Caco-2 (cell line): ENCODE results near the gene R3HDM2. TPM values are rescaled to one million over a fixed set of nuclear protein-coding genes. Genes with fewer than 3 reads are reported as not detected.

Experiments used
- BruUV-seq: library from RNA; stranded (reverse); fragments of 400-500 nt; replicated peaks from 2 replicates; lab custom pipeline; 2021; lab: Mats Ljungman, UMichigan
- CTCF ChIA-PET: fragments of 300-600 bp; sonication (Branson Sonifier 250); formaldehyde crosslinking; loops from one replicate; lab custom pipeline; 2022; ENCODE audit warnings: antibody characterized with exemption; lab: Charles Lee
- POLR2A ChIA-PET: fragments of 300-600 bp; sonication (Branson Sonifier 250); formaldehyde crosslinking; loops from one replicate; lab custom pipeline; 2022; ENCODE audit warnings: antibody characterized with exemption; lab: Charles Lee
- DNase-seq, 2 experiments: peaks; one replicate each; pipeline versions ENCODE4 v3.0.0 to v3.0.0-alpha.2; 2020 to 2022
- H3K27me3 ChIP-seq: replicated peaks from 2 replicates; pipeline ENCODE4 v1.6.0; 2011; ENCODE audit warnings: low read length; ENCODE audit not compliant: control insufficient read depth, insufficient read depth
- H3K36me3 ChIP-seq: 2 replicates; pipeline ENCODE4 v1.5.1; 2011; ENCODE audit warnings: low read length; ENCODE audit not compliant: control insufficient read depth, insufficient read depth
- H3K4me1 ChIP-seq: fragments of 250-450 bp; sonication (Bioruptor Pico); 2 replicates; pipeline ENCODE4 v1.5.1; 2020; ENCODE audit warnings: mild to moderate bottlenecking
- H3K4me3 ChIP-seq: 2 replicates; pipeline ENCODE4 v1.5.1; 2011; ENCODE audit warnings: low read depth, mild to moderate bottlenecking, control low read depth, low read length
- H3K9me3 ChIP-seq: fragments of 250-450 bp; sonication (Bioruptor Pico); 2 replicates; pipeline ENCODE4 v1.5.1; 2020; ENCODE audit warnings: mild to moderate bottlenecking, moderate library complexity
- H3K27ac Mint-ChIP-seq: one replicate; pipeline ENCODE4 v1.8.0; 2022; ENCODE audit warnings: mixed read lengths; ENCODE audit not compliant: unreplicated experiment
- H3K27me3 Mint-ChIP-seq: one replicate; pipeline ENCODE4 v1.8.0; 2022; ENCODE audit warnings: mixed read lengths; ENCODE audit not compliant: insufficient read depth, unreplicated experiment
- H3K36me3 Mint-ChIP-seq: one replicate; pipeline ENCODE4 v1.8.0; 2022; ENCODE audit warnings: mild to moderate bottlenecking, mixed read lengths; ENCODE audit not compliant: insufficient read depth, unreplicated experiment
- H3K4me1 Mint-ChIP-seq: one replicate; pipeline ENCODE4 v1.8.0; 2022; ENCODE audit warnings: low read depth, mixed read lengths; ENCODE audit not compliant: unreplicated experiment
- H3K4me3 Mint-ChIP-seq: one replicate; pipeline ENCODE4 v1.8.0; 2022; ENCODE audit warnings: mild to moderate bottlenecking, moderate library complexity, mixed read lengths; ENCODE audit not compliant: unreplicated experiment
- H3K9me3 Mint-ChIP-seq: one replicate; pipeline ENCODE4 v1.8.0; 2022; ENCODE audit warnings: mixed read lengths; ENCODE audit not compliant: unreplicated experiment
- intact Hi-C: fragments of 100-400 bp; cut with micrococcal nuclease; formaldehyde crosslinking; loops from one replicate; pipeline ENCODE4 v1.10.0; 2022; ENCODE audit not compliant: unreplicated experiment
- total RNA-seq: library from RNA; stranded (reverse); gene quantifications from 2 replicates; pipeline ENCODE4 v1.2.3, GENCODE V29; 2022
- TF ChIP-seq, protein P1 (sequence below), 2 experiments: fragments of 200-600 bp in 1 of 2; IDR thresholded peaks; 1 replicate in 1 of 2; 2 replicates in 1 of 2; pipeline versions ENCODE4 v1.5.1 to v1.8.0; 2011 to 2022; ENCODE audit warnings: antibody characterized with exemption in 1 of 2, control low read depth in 1 of 2, inconsistent platforms in 1 of 2, low read depth in 1 of 2, low read length in 1 of 2, mild to moderate bottlenecking in 1 of 2, moderate library complexity in 1 of 2; ENCODE audit not compliant: insufficient read depth in 1 of 2, severe bottlenecking in 1 of 2, unreplicated experiment in 1 of 2

Gene R3HDM2
- total RNA-seq, 1 experiment from 2014 or later: 33.7 TPM

GRCh38 chr12:57258977-57259970 is 171.6 kb downstream of the R3HDM2 start:
- Mint-ChIP-seq H3K4me3 (no peak overlapping the region), H3K9me3 (no peaks in the 10 kb centered on the region), H3K36me3 (peaks cover 4% of the 10 kb centered on the region), H3K27me3 (no peaks in the 10 kb centered on the region), H3K4me1 (no peaks in the 10 kb centered on the region), H3K27ac (no peak overlapping the region)
- Histone ChIP-seq H3K36me3 (no peaks in the 10 kb centered on the region; the same call in 1 of the 2 replicates), H3K4me1 (no peaks in the 10 kb centered on the region), H3K9me3 (no peaks in the 10 kb centered on the region), H3K4me3 (no peak overlapping the region), H3K27me3 (no peaks in the 10 kb centered on the region)
- CTCF ChIA-PET: no interaction called here
- no TSS peak for BruUV-seq
- DNase-seq: no peak
- POLR2A ChIA-PET: interaction anchor here (0.6 kb wide), 1 partner anchor 8 kb away, joined by 3 read pairs; the partner anchor contains the start of gene STAC3
- TF ChIP-seq, protein P1, sequence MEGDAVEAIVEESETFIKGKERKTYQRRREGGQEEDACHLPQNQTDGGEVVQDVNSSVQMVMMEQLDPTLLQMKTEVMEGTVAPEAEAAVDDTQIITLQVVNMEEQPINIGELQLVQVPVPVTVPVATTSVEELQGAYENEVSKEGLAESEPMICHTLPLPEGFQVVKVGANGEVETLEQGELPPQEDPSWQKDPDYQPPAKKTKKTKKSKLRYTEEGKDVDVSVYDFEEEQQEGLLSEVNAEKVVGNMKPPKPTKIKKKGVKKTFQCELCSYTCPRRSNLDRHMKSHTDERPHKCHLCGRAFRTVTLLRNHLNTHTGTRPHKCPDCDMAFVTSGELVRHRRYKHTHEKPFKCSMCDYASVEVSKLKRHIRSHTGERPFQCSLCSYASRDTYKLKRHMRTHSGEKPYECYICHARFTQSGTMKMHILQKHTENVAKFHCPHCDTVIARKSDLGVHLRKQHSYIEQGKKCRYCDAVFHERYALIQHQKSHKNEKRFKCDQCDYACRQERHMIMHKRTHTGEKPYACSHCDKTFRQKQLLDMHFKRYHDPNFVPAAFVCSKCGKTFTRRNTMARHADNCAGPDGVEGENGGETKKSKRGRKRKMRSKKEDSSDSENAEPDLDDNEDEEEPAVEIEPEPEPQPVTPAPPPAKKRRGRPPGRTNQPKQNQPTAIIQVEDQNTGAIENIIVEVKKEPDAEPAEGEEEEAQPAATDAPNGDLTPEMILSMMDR (IDR thresholded peaks at IDR 0.05; ENCODE audit: insufficient read depth in 1 of 2, low read depth in 1 of 2, low read length in 1 of 2, severe bottlenecking in 1 of 2, unreplicated experiment in 1 of 2): no peak
- intact Hi-C loops: no loop called here

GRCh38 chr12:57255916-57256315 is 174.9 kb downstream of the R3HDM2 start:
- ChIA-PET CTCF (no interaction called here), POLR2A (no interaction called here)
- no TSS peak for BruUV-seq
- H3K36me3 Mint-ChIP-seq: peaks cover 9% of the 10 kb centered on the region
- no peak overlapping the region for H3K27ac Mint-ChIP-seq
- no peak overlapping the region for H3K4me3 Mint-ChIP-seq
- no peaks in the 10 kb centered on the region for H3K27me3 Mint-ChIP-seq
- intact Hi-C loops: no loop called here
- no peaks in the 10 kb centered on the region for H3K9me3 Mint-ChIP-seq
- TF ChIP-seq, protein P1 (IDR thresholded peaks at IDR 0.05; ENCODE audit: insufficient read depth in 1 of 2, low read depth in 1 of 2, low read length in 1 of 2, severe bottlenecking in 1 of 2, unreplicated experiment in 1 of 2): no peak
- no peak overlapping the region for H3K4me3 ChIP-seq
- no peaks in the 10 kb centered on the region for H3K9me3 ChIP-seq
- no peaks in the 10 kb centered on the region; the same call in 1 of the 2 replicates for H3K36me3 ChIP-seq
- H3K4me1 Mint-ChIP-seq: no peaks in the 10 kb centered on the region
- no peaks in the 10 kb centered on the region for H3K4me1 ChIP-seq
- no peaks in the 10 kb centered on the region for H3K27me3 ChIP-seq
- DNase-seq: no peak

DNA sequence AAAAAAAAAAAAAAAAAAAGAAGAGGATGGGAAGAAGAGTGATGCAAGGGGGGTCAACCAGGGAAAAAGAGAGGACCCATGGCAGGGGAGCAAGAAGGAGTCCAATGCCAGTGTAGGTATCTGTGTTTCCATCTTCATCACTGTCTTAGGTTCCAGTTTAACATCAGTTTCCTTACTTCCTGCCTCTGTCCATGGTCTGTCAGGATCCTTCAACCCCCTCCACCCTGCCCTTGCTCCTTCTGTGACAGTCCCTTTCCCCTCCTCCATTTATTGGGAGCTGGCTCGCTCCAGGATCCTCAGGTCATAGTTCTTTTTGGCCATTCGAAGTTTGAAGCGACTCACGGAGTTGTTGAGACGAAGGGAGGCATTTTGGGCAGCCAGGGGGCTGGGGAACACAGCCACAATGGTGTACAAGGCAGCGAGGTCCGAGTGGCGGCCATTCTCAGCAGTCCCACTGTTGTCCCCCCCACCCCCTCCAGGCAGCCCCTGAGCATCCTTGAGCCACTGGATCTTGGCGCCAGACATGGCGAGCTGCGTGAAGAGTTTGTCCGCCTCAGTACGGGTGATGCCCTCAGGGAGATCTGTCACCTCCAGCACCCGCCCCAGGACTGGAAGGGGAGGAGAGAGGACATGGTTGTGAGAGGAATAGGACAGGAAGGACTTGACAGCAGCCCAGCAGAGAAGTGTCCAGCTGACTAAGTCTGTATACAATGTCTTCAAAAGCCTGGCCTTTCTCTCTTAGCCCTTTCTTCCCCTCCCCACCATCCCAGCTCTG is 176.2 kb downstream of the R3HDM2 start:
- BruUV-seq: TSS peak; percentile 66
- POLR2A ChIA-PET: no interaction called here
- CTCF ChIA-PET: interaction anchor here (0.6 kb wide), 1 partner anchor 192 kb away, joined by 4 read pairs; no protein-coding TSS in a partner anchor

More for the DNA sequence above, 176.2 kb downstream of the R3HDM2 start:
- H3K27me3 Mint-ChIP-seq: no peaks in the 10 kb centered on the region
- no peak overlapping the region for H3K4me3 Mint-ChIP-seq
- no peaks in the 10 kb centered on the region for H3K4me1 Mint-ChIP-seq
- no peaks in the 10 kb centered on the region for H3K4me1 ChIP-seq
- no peaks in the 10 kb centered on the region for H3K27me3 ChIP-seq
- intact Hi-C loops: no loop called here
- no peaks in the 10 kb centered on the region for H3K9me3 ChIP-seq
- no peak overlapping the region for H3K4me3 ChIP-seq
- H3K27ac Mint-ChIP-seq: no peak overlapping the region
- no peak for DNase-seq
- no peaks in the 10 kb centered on the region; the same call in 1 of the 2 replicates for H3K36me3 ChIP-seq
- H3K9me3 Mint-ChIP-seq: no peaks in the 10 kb centered on the region
- H3K36me3 Mint-ChIP-seq: peaks cover 9% of the 10 kb centered on the region
- TF ChIP-seq, protein P1 (IDR thresholded peaks at IDR 0.05; ENCODE audit: insufficient read depth in 1 of 2, low read depth in 1 of 2, low read length in 1 of 2, severe bottlenecking in 1 of 2, unreplicated experiment in 1 of 2): no peak
